OCI-LY7 (cell line): Measurements from ENCODE around the gene PLEKHG5. TPM values are rescaled to one million over a fixed set of nuclear protein-coding genes. Genes with fewer than 3 reads are reported as not detected.

Experiments
- BruUV-seq: library from RNA; stranded (reverse); fragments of 400-500 nt; replicated peaks from 2 replicates; lab custom pipeline; 2021; lab: Mats Ljungman, UMichigan
- CTCF ChIA-PET: fragments of 300-600 bp; sonication (Branson Sonifier 250); formaldehyde crosslinking; loops from one replicate; lab custom pipeline; 2022; ENCODE audit warnings: antibody characterized with exemption; ENCODE audit not compliant: unreplicated experiment; lab: Charles Lee
- POLR2A ChIA-PET: fragments of 300-600 bp; sonication (Branson Sonifier 250); formaldehyde crosslinking; loops from one replicate; lab custom pipeline; 2022; ENCODE audit warnings: antibody characterized with exemption; lab: Charles Lee
- DNase-seq: peaks from one replicate; pipeline ENCODE4 v3.0.0-alpha.2; 2015; ENCODE audit warnings: low spot score
- H2AFZ ChIP-seq: fragments of 200-600 bp; sonication (generic), shearing (Covaris generic); 2 replicates; pipeline ENCODE4 v1.6.1; 2014; ENCODE audit warnings: mild to moderate bottlenecking, antibody characterized with exemption, low read length, moderate library complexity
- H3K27ac ChIP-seq: fragments of 200-600 bp; sonication (generic); 2 replicates; pipeline ENCODE4 v1.5.1; 2014; ENCODE audit warnings: mixed run types, low read depth, mild to moderate bottlenecking, moderate library complexity, low read length, inconsistent platforms; ENCODE audit not compliant: poor library complexity, severe bottlenecking
- H3K36me3 ChIP-seq: fragments of 200-600 bp; sonication (generic); 2 replicates; pipeline ENCODE4 v1.6.1; 2014; ENCODE audit warnings: mild to moderate bottlenecking, antibody characterized with exemption, low read length, moderate library complexity, mixed read lengths; ENCODE audit not compliant: insufficient read depth
- H3K4me1 ChIP-seq: fragments of 200-600 bp; sonication (generic); 2 replicates; pipeline ENCODE4 v1.5.1; 2014; ENCODE audit warnings: mild to moderate bottlenecking, low read length; ENCODE audit not compliant: insufficient read depth, poor library complexity, severe bottlenecking
- H3K4me2 ChIP-seq: fragments of 200-600 bp; sonication (generic); 2 replicates; pipeline ENCODE4 v1.6.1; 2014; ENCODE audit warnings: mild to moderate bottlenecking, low read length
- H3K4me3 ChIP-seq: fragments of 200-600 bp; sonication (generic); 2 replicates; pipeline ENCODE4 v1.5.1; 2014; ENCODE audit warnings: mild to moderate bottlenecking, low read depth, low read length; ENCODE audit not compliant: poor library complexity, severe bottlenecking
- H3K79me2 ChIP-seq: fragments of 200-600 bp; sonication (generic); 2 replicates; pipeline ENCODE4 v1.6.1; 2016; ENCODE audit warnings: low read depth, mild to moderate bottlenecking, low read length, moderate library complexity, mixed read lengths; ENCODE audit not compliant: insufficient read depth
- H3K9me2 ChIP-seq: fragments of 200-600 bp; sonication (generic); 2 replicates; pipeline ENCODE4 v1.6.1; 2016; ENCODE audit warnings: mild to moderate bottlenecking, low read length, mixed read lengths; ENCODE audit not compliant: insufficient read depth
- H3K9me3 ChIP-seq: fragments of 200-600 bp; sonication (generic); 2 replicates; pipeline ENCODE4 v1.6.1; 2014; ENCODE audit warnings: mild to moderate bottlenecking, mixed run types, low read length, mixed read lengths
- H4K20me1 ChIP-seq: fragments of 200-600 bp; sonication (generic); 2 replicates; pipeline ENCODE4 v1.6.1; 2014; ENCODE audit warnings: mild to moderate bottlenecking, antibody characterized with exemption, low read length, moderate library complexity, mixed read lengths; ENCODE audit not compliant: insufficient read depth
- EZH2phosphoT487 ChIP-seq: fragments of 200-600 bp; sonication (generic); IDR thresholded peaks from 2 replicates; pipeline ENCODE4 v1.6.1; 2018; ENCODE audit warnings: low read depth, borderline replicate concordance, mild to moderate bottlenecking, mixed run types, antibody characterized with exemption, low read length, moderate library complexity, mixed read lengths
- intact Hi-C: fragments of 100-400 bp; cut with micrococcal nuclease; formaldehyde crosslinking; loops from one replicate; pipeline ENCODE4 v1.10.0; 2022; ENCODE audit not compliant: unreplicated experiment
- total RNA-seq, 2 experiments: library from RNA; depleted of rRNA in 1 of 2; stranded (reverse); fragments of >200 nt in 1 of 2; shearing (Covaris generic) in 1 of 2; gene quantifications; 2 replicates each; pipeline ENCODE4 v1.2.3, GENCODE V29; 2014 to 2022
- TF ChIP-seq, protein P1 (sequence below): fragments of 200-600 bp; sonication (generic); conservative IDR thresholded peaks from 2 replicates; pipeline ENCODE4 v1.5.1; 2014; ENCODE audit warnings: mild to moderate bottlenecking, antibody characterized with exemption, low read length, moderate library complexity, mixed read lengths

Gene PLEKHG5
- total RNA-seq, 2 experiments from 2014 or later: 1.6 to 2.4 TPM

DNA sequence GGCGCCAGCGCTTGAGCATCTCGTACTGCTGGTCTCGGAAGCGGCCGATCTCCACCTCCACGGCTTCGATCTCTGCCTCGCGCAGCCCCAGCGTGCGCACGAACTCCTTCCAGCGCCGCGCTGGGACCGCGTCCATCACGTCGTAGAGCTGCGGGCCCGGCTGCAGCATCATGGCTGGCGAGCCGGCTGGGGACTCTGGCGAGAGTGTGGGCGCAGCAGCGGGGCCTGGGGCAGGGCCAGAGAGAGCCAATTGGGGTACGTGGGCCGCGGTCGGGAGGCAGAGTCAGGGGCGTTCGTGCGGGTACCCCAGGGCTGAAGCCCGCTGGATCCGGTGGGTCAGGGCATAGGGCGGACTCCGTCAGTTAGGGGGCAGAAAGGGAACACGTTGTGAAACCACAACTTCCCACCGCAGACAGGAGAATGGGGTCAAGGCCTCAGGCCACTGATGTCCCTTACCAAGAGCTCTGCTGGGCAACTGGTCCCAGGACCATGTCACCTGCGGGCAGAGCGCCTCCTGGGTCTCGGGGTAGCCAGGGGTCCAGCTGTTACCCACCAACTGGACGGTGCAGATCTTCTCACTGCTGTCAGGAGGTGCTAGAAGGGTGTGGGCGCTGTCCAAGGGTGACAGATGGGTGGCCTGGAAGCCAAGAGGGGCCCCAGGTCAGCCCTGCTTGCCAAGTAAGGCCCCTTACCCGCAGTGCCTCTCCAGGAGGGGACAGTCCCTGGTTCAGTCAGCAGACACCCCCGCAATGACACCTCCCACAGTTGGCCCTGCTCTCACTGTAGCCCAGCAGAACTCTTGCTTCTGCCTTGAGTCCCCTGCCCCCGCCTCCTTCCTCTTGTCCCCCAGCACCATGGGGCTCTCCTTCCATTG, 29.7 kb downstream of the PLEKHG5 start:
- H3K36me3 ChIP-seq: no peaks in the 10 kb centered on the region
- no peak for DNase-seq
- no peak overlapping the region for H3K27ac ChIP-seq
- ChIA-PET POLR2A (no interaction called here), CTCF (no interaction called here)
- no peaks in the 10 kb centered on the region for H3K9me3 ChIP-seq
- intact Hi-C loops: no loop called here
- no peaks in the 10 kb centered on the region for H3K4me1 ChIP-seq
- H3K79me2 ChIP-seq: no peaks in the 10 kb centered on the region
- no TSS peak for BruUV-seq
- no peak overlapping the region for H3K4me3 ChIP-seq
- TF ChIP-seq EZH2phosphoT487: no peak
- TF ChIP-seq, protein P1, sequence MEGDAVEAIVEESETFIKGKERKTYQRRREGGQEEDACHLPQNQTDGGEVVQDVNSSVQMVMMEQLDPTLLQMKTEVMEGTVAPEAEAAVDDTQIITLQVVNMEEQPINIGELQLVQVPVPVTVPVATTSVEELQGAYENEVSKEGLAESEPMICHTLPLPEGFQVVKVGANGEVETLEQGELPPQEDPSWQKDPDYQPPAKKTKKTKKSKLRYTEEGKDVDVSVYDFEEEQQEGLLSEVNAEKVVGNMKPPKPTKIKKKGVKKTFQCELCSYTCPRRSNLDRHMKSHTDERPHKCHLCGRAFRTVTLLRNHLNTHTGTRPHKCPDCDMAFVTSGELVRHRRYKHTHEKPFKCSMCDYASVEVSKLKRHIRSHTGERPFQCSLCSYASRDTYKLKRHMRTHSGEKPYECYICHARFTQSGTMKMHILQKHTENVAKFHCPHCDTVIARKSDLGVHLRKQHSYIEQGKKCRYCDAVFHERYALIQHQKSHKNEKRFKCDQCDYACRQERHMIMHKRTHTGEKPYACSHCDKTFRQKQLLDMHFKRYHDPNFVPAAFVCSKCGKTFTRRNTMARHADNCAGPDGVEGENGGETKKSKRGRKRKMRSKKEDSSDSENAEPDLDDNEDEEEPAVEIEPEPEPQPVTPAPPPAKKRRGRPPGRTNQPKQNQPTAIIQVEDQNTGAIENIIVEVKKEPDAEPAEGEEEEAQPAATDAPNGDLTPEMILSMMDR: no peak
- no peak overlapping the region for H3K4me2 ChIP-seq
- no peaks in the 10 kb centered on the region for H3K9me2 ChIP-seq
- H2AFZ ChIP-seq: no peak overlapping the region
- no peaks in the 10 kb centered on the region for H4K20me1 ChIP-seq

DNA sequence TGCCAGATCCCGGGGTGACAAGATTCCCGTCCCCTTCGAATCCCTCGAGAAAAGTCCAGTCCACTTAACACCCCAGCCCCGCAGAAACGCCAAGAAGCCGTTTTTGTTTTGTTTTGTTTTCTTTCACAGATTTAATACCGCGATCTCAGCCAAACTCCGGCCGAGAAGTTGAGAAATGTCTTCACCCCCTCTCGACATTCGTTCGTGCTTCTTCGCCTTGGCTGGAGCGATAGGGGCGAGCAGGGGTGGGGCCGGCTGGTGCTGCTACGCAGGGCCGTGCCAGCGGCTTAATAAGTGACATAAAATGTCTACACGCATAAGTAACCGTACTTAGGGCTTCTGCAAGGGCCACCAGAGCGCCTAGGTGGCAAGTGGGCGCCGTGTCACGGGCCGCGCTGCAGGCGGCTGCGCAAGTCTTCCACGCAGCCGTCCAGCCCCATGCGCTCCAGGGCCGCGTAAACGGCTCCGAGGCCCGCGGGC, 30.4 kb downstream of the PLEKHG5 start:
- TF ChIP-seq, protein P1: no peak
- TF ChIP-seq EZH2phosphoT487: no peak
- Histone ChIP-seq H3K79me2 (no peaks in the 10 kb centered on the region), H2AFZ (no peak overlapping the region), H3K4me2 (no peak overlapping the region), H3K9me3 (no peaks in the 10 kb centered on the region), H3K27ac (no peak overlapping the region), H4K20me1 (no peaks in the 10 kb centered on the region), H3K36me3 (no peaks in the 10 kb centered on the region), H3K4me1 (no peaks in the 10 kb centered on the region), H3K4me3 (no peak overlapping the region), H3K9me2 (no peaks in the 10 kb centered on the region)
- intact Hi-C loops: no loop called here
- ChIA-PET POLR2A (no interaction called here), CTCF (no interaction called here)
- no peak for DNase-seq
- BruUV-seq: no TSS peak
